Kidney capillary endothelial cell (primary cell): ENCODE results near the gene ATXN7L1.
"Not testable (repeated sequence)": the region's sequence is repeated elsewhere in the genome, so short reads cannot be mapped to it uniquely, and the experiment has no call there.

Experiments
- DNase-seq: peaks from one replicate; pipeline ENCODE4 v3.0.0-alpha.2; 2018; ENCODE audit warnings: low spot score

The ATXN7L1 gene

GRCh38 chr7:105887569-105888189, 11.3 kb upstream of the ATXN7L1 start:
- no peak for DNase-seq

GRCh38 chr7:105886776-105887175, 10.4 kb upstream of the ATXN7L1 start:
- DNase-seq, result no peak

- peak; percentile 77 for DNase-seq
Observed at GRCh38 chr7:105885387-105886111, 9.2 kb upstream of the ATXN7L1 start.

GRCh38 chr7:105883179-105883578, 6.8 kb upstream of the ATXN7L1 start:
- DNase-seq, result not testable (repeated sequence)

- DNase-seq, result no peak
Observed at GRCh38 chr7:105881439-105881838, 5.0 kb upstream of the ATXN7L1 start.

GRCh38 chr7:105880571-105881330, 4.4 kb upstream of the ATXN7L1 start:
- DNase-seq, result no peak

GRCh38 chr7:105879782-105880181, 3.4 kb upstream of the ATXN7L1 start:
- no peak for DNase-seq

- no peak for DNase-seq
Observed at GRCh38 chr7:105878746-105879605, 2.6 kb upstream of the ATXN7L1 start.

GRCh38 chr7:105877736-105878135, 1.3 kb upstream of the ATXN7L1 start:
- DNase-seq, result no peak

- DNase-seq, result no peak
Observed at GRCh38 chr7:105876964-105877601, 684 bp upstream of the ATXN7L1 start.

GRCh38 chr7:105875505-105875904, 894 bp downstream of the ATXN7L1 start:
- DNase-seq, result no peak

GRCh38 chr7:105874055-105874454, 2.3 kb downstream of the ATXN7L1 start:
- DNase-seq, result no peak

- no peak for DNase-seq
Observed at GRCh38 chr7:105872491-105872890, 3.9 kb downstream of the ATXN7L1 start.

- no peak for DNase-seq
Observed at GRCh38 chr7:105871142-105871541, 5.3 kb downstream of the ATXN7L1 start.

- no peak for DNase-seq
Observed at GRCh38 chr7:105866102-105866801, 10.1 kb downstream of the ATXN7L1 start.

- no peak for DNase-seq
Observed at GRCh38 chr7:105863876-105864275, 12.5 kb downstream of the ATXN7L1 start.

- no peak for DNase-seq
Observed at GRCh38 chr7:105862770-105863169, 13.6 kb downstream of the ATXN7L1 start.

- DNase-seq, result no peak
Observed at GRCh38 chr7:105862276-105862675, 14.1 kb downstream of the ATXN7L1 start.

- no peak for DNase-seq
Observed at GRCh38 chr7:105861224-105861623, 15.2 kb downstream of the ATXN7L1 start.

- no peak for DNase-seq
Observed at GRCh38 chr7:105860793-105861192, 15.6 kb downstream of the ATXN7L1 start.
